Ectodermal cell (in vitro differentiated cells): ENCODE measurements around the gene ACSL1.

Experiments
- H3K27ac ChIP-seq: 2 replicates; pipeline ENCODE4 v1.7.0; 2013; ENCODE audit warnings: mild to moderate bottlenecking, low read depth, low read length; ENCODE audit not compliant: insufficient read depth, poor library complexity, severe bottlenecking
- H3K27me3 ChIP-seq: 2 replicates; pipeline ENCODE4 v1.7.0; 2013; ENCODE audit warnings: mild to moderate bottlenecking, low read length; ENCODE audit not compliant: insufficient read depth, control insufficient read depth, poor library complexity, severe bottlenecking
- H3K36me3 ChIP-seq: one replicate; pipeline ENCODE4 v1.7.0; 2013; ENCODE audit warnings: low read length; ENCODE audit not compliant: control insufficient read depth, insufficient read depth
- H3K4me1 ChIP-seq: one replicate; pipeline ENCODE4 v1.7.0; 2013; ENCODE audit warnings: low read length; ENCODE audit not compliant: control insufficient read depth, insufficient read depth
- H3K4me3 ChIP-seq: 2 replicates; pipeline ENCODE4 v1.7.0; 2013; ENCODE audit warnings: low read depth, low read length, control low read depth; ENCODE audit not compliant: insufficient read depth
- H3K9me3 ChIP-seq: 2 replicates; pipeline ENCODE4 v1.7.0; 2013; ENCODE audit warnings: mild to moderate bottlenecking, low read length, moderate library complexity; ENCODE audit not compliant: control insufficient read depth
- WGBS, 2 experiments: methylation state at CpG; one replicate each; pipeline ENCODE4 v1.1.7; 2013; ENCODE audit warnings: missing lambda C conversion rate in 2 of 2; 5-methylcytosine and 5-hydroxymethylcytosine counted together

The ACSL1 gene

DNA sequence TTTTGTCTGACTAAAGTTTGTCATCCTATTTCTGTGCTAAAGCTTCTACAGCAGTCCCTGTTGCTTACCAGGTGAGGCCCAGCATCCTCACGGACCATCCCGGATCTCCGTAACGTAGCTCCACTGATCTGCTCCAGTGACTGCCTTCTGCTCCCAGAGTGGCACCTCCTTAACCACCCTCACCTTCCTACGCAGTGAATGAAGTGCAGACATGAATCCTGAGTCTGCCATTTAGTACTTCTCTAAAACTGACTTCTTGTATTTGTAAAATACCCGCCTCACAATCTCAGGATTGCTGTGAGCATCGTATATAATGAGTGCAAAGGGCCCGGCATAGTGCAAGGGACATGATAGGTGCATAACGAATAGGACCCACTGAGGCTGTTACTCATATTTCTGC is 27.7 kb upstream of the ACSL1 start:
- Histone ChIP-seq H3K9me3 (no peaks in the 10 kb centered on the region), H3K4me1 (no peaks in the 10 kb centered on the region), H3K4me3 (no peak overlapping the region), H3K27ac (no peak overlapping the region), H3K36me3 (no peaks in the 10 kb centered on the region), H3K27me3 (no peaks in the 10 kb centered on the region)
- 91 to 96% methylated on average over 9 of the region's 9 CpGs for WGBS, 2 experiments

DNA sequence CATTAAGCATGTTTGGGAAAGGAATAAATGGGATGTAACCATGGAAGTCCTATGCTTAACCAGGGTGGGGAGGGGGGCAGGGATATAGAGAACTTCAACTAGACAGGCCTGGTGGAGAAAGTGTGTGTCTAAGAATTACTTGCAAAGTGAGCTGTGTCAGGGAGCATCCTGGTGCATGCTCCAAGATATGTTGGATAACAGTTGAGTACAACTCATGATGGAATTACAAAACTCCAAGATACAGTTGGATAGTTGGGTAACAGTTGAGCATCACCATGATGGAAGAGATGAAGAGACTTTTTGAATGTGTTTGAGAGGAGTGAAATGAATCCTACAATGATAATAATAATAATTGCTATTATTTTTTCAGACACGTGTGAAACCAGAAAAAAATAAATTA is 26.1 kb upstream of the ACSL1 start:
- Histone ChIP-seq H3K4me3 (no peak overlapping the region), H3K4me1 (no peaks in the 10 kb centered on the region), H3K36me3 (no peaks in the 10 kb centered on the region), H3K27ac (no peak overlapping the region), H3K27me3 (no peaks in the 10 kb centered on the region), H3K9me3 (no peaks in the 10 kb centered on the region)
- 0% methylated on average over 1 of the region's 1 CpG for WGBS, 2 experiments

DNA sequence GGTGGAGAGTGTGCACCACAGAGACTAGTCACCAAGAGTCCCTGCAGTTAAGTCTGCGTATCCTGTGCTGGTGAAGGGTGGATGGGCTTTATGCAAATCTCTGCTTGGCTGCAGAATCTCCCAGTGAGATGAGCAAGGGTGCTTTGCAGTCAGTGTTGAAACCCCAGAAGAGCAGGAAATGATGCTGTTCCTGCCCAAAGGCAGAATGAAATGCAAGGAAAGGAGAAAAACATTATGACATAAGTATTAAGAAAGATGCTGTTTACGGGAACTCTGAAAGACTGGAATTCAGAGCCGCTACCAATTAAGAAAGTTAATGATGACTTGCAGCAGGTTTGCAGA is 25.4 kb upstream of the ACSL1 start:
- no peak overlapping the region for H3K4me3 ChIP-seq
- no peak overlapping the region for H3K27ac ChIP-seq
- 81 to 86% methylated on average over 3 of the region's 3 CpGs for WGBS, 2 experiments
- H3K27me3 ChIP-seq, result no peaks in the 10 kb centered on the region
- no peaks in the 10 kb centered on the region for H3K9me3 ChIP-seq
- no peaks in the 10 kb centered on the region for H3K36me3 ChIP-seq
- no peaks in the 10 kb centered on the region for H3K4me1 ChIP-seq

DNA sequence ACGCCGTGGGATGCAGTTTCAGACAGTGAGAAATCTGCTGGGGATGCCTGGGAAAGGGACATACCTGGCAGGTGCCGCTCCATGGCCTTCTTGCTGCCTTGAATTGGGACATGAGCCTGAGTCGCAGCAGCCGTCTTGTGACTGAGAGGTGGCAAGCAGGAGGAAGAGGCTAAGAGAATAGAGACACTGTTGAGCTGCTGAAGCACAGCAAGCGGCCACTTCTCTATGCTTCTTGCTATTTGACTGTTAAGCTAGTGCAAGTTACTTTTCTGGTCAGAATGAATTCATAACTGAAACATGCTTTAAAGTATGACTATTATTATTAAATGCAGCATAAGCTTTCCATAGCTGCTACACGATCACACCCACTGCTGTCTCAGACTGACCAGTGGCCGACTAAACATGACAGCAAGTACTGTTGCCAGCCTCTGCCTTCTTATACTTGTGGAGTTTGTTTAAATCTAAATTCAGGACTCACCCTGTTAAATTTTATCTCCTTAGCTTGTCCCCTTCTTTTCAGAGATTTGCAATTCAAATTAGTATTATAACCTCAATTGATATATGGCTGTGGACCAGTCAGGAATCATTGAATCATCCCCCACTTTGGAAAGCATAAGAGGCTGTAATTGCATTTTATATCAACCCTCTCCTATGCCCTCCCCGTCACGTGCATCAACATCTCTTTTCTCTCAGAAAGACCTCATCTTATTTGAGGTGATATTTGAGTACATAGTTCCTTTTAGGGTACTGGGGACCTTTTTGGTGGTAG is 24.8 kb upstream of the ACSL1 start:
- H3K36me3 ChIP-seq, result no peaks in the 10 kb centered on the region
- H3K4me3 ChIP-seq, result no peak overlapping the region
- no peak overlapping the region for H3K27ac ChIP-seq
- 73 to 81% methylated on average over 8 to 10 of the region's 10 CpGs for WGBS, 2 experiments
- no peaks in the 10 kb centered on the region for H3K9me3 ChIP-seq
- no peaks in the 10 kb centered on the region for H3K27me3 ChIP-seq
- H3K4me1 ChIP-seq, result no peaks in the 10 kb centered on the region

DNA sequence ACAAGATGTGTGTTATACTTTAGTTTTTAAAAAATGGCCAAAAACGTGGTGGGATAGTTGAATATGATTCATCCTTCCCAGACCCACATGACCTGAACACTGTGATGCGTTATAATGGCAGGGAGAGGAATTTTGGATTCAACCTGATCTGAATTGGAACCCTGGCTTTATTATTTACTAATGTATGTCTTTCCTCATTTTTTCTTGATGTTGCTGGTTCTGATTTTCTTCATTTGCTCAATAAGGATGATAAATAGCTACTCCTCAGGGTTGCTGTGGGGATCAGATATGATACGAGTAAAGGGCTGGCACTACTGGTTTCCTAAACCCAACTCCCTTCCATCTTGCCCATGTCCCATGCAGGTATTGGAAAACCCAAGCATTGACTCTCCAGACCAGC is 24.2 kb upstream of the ACSL1 start:
- H3K27ac ChIP-seq, result no peak overlapping the region
- WGBS, 2 experiments, result 93 to 97% methylated on average over 3 of the region's 3 CpGs
- H3K9me3 ChIP-seq, result no peaks in the 10 kb centered on the region
- H3K4me3 ChIP-seq, result no peak overlapping the region
- no peaks in the 10 kb centered on the region for H3K4me1 ChIP-seq
- no peaks in the 10 kb centered on the region for H3K36me3 ChIP-seq
- H3K27me3 ChIP-seq, result no peaks in the 10 kb centered on the region

DNA sequence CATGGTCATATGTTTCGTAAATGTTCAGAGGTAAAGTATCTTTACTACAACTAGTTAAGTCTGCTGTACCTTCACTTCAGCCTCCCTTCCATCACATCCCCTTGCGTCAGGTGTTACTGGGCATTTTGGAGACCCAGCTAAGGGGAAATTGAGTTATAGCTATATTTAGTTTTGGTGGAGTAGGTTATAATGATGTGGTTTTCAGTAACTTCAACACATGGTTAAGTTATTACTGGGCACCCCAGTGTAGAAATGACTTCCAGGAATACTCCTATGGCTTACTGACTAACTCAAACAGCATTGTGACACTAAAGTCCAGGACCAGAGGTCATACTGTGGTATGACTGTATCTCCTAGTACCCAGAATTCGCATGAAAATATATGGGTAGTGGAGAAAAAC is 23.4 kb upstream of the ACSL1 start:
- Histone ChIP-seq H3K9me3 (no peaks in the 10 kb centered on the region), H3K27me3 (no peaks in the 10 kb centered on the region), H3K27ac (no peak overlapping the region), H3K4me3 (no peak overlapping the region), H3K4me1 (no peaks in the 10 kb centered on the region), H3K36me3 (no peaks in the 10 kb centered on the region)
- WGBS, 2 experiments, result 43 to 67% methylated on average over 2 to 3 of the region's 3 CpGs

DNA sequence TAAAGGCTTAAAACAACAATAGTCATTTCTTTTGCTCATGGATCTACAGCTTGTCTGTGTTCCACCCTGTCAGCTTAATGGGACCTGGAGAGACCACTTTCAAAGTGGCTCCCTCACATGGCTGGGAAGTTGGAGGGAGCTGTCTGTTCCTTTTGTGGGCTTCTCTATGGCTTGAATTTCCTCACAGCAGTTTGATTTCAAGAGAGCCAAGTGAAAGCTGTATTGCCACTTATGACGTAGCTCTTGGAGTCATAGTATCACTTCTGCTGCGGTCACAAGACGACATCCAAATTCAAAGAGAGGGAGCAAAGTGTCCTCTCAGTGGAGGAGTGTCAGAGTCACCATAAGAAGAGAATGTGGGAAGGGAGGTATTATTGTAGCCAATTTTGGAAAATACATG is 22.7 kb upstream of the ACSL1 start:
- Histone ChIP-seq H3K27me3 (no peaks in the 10 kb centered on the region), H3K9me3 (no peaks in the 10 kb centered on the region), H3K4me3 (no peak overlapping the region), H3K27ac (no peak overlapping the region), H3K36me3 (no peaks in the 10 kb centered on the region), H3K4me1 (no peaks in the 10 kb centered on the region)
- 96 to 97% methylated on average over 3 of the region's 3 CpGs for WGBS, 2 experiments

DNA sequence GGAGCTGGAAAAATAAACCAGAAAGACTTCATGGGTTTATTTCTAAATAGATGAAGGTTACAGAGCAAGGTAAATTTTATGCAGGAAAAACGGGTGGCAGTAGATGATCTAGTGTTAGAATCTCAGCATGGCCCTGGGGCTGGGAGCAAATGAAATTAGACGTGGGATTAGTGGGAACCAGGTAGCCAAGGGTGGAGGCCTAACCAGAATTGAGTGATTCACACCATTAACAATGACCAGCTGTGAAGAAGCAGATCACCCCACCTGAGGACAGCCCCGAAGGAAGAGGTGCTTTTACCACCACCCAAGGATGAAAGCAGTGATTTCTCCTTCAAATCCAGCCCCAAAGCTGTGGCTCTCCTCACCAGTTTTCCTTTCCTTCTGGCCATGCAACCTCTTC is 20.8 kb upstream of the ACSL1 start:
- Histone ChIP-seq H3K27ac (no peak overlapping the region), H3K27me3 (no peaks in the 10 kb centered on the region), H3K4me3 (no peak overlapping the region), H3K4me1 (no peaks in the 10 kb centered on the region), H3K9me3 (no peaks in the 10 kb centered on the region), H3K36me3 (no peaks in the 10 kb centered on the region)
- WGBS, 2 experiments, result 88 to 93% methylated on average over 3 of the region's 3 CpGs

DNA sequence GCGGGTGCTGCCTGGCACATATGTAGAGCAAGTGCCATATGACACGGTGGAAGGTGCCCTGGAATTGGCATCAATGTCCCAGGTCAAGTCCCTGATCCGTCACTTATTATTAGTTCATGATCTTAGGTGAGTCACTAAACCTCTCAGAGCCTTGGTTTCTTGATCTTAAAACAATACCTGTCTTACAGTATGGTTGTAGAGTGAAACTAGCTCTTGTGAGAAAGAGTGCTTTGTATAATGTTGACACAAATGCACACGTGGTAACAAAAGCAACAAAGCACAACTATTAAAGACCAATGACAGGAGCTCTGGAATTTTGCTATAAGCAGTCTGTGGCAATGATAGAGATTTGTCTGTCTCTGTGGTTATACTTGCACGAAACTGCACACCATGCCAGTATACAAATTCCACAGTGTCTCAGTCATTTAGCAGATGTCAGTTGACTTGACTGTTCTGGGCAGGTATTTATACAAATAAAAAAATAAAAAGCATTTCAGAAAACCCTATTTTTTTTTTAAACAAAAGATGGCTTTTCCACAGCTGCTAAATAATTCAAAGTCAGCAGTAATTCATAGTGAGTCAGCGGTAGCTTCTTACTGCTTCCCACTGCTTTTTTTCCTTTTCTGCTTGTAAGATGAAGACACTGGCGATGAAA is 19.7 kb upstream of the ACSL1 start:
- WGBS, 2 experiments, result 88 to 90% methylated on average over 6 to 7 of the region's 7 CpGs
- no peaks in the 10 kb centered on the region for H3K36me3 ChIP-seq
- H3K27me3 ChIP-seq, result no peaks in the 10 kb centered on the region
- no peaks in the 10 kb centered on the region for H3K4me1 ChIP-seq
- no peak overlapping the region for H3K27ac ChIP-seq
- H3K9me3 ChIP-seq, result no peaks in the 10 kb centered on the region
- no peak overlapping the region for H3K4me3 ChIP-seq

DNA sequence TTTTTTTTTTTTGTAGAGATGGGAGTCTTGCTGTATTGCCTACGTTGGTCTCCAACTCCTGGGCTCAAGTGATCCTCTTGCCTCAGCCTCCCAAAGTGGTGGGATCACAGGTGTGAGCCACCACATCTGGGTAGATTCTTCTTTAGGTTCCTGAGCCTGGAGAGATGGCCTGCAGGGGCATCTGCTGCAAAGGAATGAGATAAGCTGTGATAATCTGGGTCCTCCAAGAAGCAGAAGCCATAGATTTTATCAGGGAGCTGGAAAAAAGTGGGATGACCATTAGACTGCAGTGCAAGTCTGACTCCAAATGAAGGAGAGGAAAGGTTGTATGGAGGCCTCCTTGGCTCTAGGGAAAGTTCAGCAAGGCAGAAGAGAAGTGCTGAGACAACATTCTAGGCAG is 19.0 kb upstream of the ACSL1 start:
- 70 to 91% methylated on average over 1 of the region's 1 CpG for WGBS, 2 experiments
- Histone ChIP-seq H3K36me3 (no peaks in the 10 kb centered on the region), H3K4me1 (no peaks in the 10 kb centered on the region), H3K9me3 (no peaks in the 10 kb centered on the region), H3K27ac (no peak overlapping the region), H3K27me3 (no peaks in the 10 kb centered on the region), H3K4me3 (no peak overlapping the region)
